ENCODE measurements around the gene NEK10. TPM values are rescaled to one million over a fixed set of nuclear protein-coding genes. Genes with fewer than 3 reads are reported as not detected.

Gene NEK10
- total and polyA plus RNA-seq, 9 of the 15 experiments (the other 6 are each of a cell fraction or from before 2014, with no cell fraction given), result 0.07 TPM; not detected in 8

DNA sequence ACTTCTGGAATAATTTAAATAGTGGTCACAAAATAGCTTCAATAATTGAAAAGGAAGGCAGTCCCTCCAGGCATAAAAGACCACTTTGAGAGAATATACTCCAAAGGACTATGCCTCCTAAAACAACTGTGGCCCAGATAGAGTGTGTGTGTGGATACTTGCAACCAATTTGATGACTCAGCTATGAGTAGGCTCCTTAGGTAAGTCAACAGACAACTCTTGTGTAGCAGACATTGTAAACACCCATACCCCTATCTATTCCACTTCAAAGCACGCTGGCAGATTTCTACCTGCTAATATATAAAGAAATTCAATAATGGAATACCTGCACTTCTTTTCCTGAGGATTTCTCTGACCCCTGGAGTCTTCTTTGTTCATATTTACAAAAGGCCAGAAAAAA lies 254.5 kb downstream of the NEK10 start:
- Histone ChIP-seq H3K9me3 (replicated peaks; ENCODE audit: control insufficient read depth, insufficient read depth, low read depth, low read length) (no peaks in the 10 kb centered on the region), H3K4me3 (no peak overlapping the region), H3K36me3 (ENCODE audit: control insufficient read depth, insufficient read depth, low read length) (no peaks in the 10 kb centered on the region), H4K20me1 (replicated peaks; ENCODE audit: control insufficient read depth, insufficient read depth, low read length) (no peaks in the 10 kb centered on the region), H3K27ac (ENCODE audit: extremely low read depth, low read depth, low read length) (no peak overlapping the region), H3K79me2 (ENCODE audit: control insufficient read depth, insufficient read depth, low read length) (no peaks in the 10 kb centered on the region), H3K9me1 (ENCODE audit: control insufficient read depth, insufficient read depth, low read length) (no peaks in the 10 kb centered on the region), H3K27me3 (ENCODE audit: control insufficient read depth in 2 of 2, insufficient read depth in 2 of 2, low read length in 2 of 2) (no peaks in the 10 kb centered on the region), H3K9ac (ENCODE audit: insufficient read depth in 1 of 2, low read depth in 2 of 2, low read length in 2 of 2) (no peak overlapping the region), H2AFZ (ENCODE audit: low read depth, low read length) (no peak overlapping the region), H3K4me1 (replicated peaks in 1 of 2; ENCODE audit: control insufficient read depth in 2 of 2, insufficient read depth in 2 of 2, low read length in 2 of 2) (no peaks in the 10 kb centered on the region), H3K4me2 (ENCODE audit: insufficient read depth, low read length) (no peak overlapping the region)
- ChIA-PET CTCF (ENCODE audit: low intra/inter-chr PET ratio) (no interaction called here), POLR2A (no interaction called here)
- BruUV-seq (replicated peaks), result no TSS peak
- in situ Hi-C loops (cut with MboI), result no loop called here
- ATAC-seq (no peak), FAIRE-seq (no peak), DNase-seq (ENCODE audit: extremely low read depth in 1 of 4, low spot score in 3 of 4) (no peak)
- 6% methylated on average over 1 of the region's 1 CpG for WGBS (ENCODE audit: insufficient coverage, low coverage, missing lambda C conversion rate)
- intact Hi-C loops (cut with micrococcal nuclease), result no loop called here
- TF ChIP-seq JUN (IDR thresholded peaks at IDR 0.05; ENCODE audit: borderline replicate concordance, low read depth, low read length), result no peak
- no peak for TF ChIP-seq JUN (CRISPR knock-in tag; IDR thresholded peaks at IDR 0.05; ENCODE audit: borderline replicate concordance)
- no peak for TF ChIP-seq ADNP (tag; IDR thresholded peaks at IDR 0.05)
- TF ChIP-seq FOXP1 (CRISPR knock-in tag; IDR thresholded peaks at IDR 0.05), result no peak
- TF ChIP-seq MBD1 (CRISPR knock-in tag; IDR thresholded peaks at IDR 0.05), result no peak
- TF ChIP-seq ZBTB26 (CRISPR knock-in tag; IDR thresholded peaks at IDR 0.05), result no peak
- no peak for TF ChIP-seq ZNF699 (CRISPR knock-in tag; IDR thresholded peaks at IDR 0.05; ENCODE audit: insufficient replicate concordance)
- TF ChIP-seq MTF1 (CRISPR knock-in tag; IDR thresholded peaks at IDR 0.05; ENCODE audit: borderline replicate concordance), result no peak
- TF ChIP-seq, protein P1, sequence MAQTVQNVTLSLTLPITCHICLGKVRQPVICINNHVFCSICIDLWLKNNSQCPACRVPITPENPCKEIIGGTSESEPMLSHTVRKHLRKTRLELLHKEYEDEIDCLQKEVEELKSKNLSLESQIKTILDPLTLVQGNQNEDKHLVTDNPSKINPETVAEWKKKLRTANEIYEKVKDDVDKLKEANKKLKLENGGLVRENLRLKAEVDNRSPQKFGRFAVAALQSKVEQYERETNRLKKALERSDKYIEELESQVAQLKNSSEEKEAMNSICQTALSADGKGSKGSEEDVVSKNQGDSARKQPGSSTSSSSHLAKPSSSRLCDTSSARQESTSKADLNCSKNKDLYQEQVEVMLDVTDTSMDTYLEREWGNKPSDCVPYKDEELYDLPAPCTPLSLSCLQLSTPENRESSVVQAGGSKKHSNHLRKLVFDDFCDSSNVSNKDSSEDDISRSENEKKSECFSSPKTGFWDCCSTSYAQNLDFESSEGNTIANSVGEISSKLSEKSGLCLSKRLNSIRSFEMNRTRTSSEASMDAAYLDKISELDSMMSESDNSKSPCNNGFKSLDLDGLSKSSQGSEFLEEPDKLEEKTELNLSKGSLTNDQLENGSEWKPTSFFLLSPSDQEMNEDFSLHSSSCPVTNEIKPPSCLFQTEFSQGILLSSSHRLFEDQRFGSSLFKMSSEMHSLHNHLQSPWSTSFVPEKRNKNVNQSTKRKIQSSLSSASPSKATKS (CRISPR knock-in tag; IDR thresholded peaks at IDR 0.05), result no peak
- no peak for TF ChIP-seq CBFA2T3 (IDR thresholded peaks at IDR 0.05)
- TF ChIP-seq RBM22 (IDR thresholded peaks at IDR 0.05; ENCODE audit: low read depth, low read length, poor library complexity, severe bottlenecking), result no peak
- TF ChIP-seq MTA2 (IDR thresholded peaks at IDR 0.05; ENCODE audit: low read depth), result no peak
- TF ChIP-seq MECOM (CRISPR knock-in tag; IDR thresholded peaks at IDR 0.05), result no peak
- no peak for TF ChIP-seq GABPB1 (CRISPR knock-in tag; IDR thresholded peaks at IDR 0.05)
- TF ChIP-seq ARID3B (CRISPR knock-in tag; IDR thresholded peaks at IDR 0.05; ENCODE audit: borderline replicate concordance), result no peak
